ENCODE measurements around the gene TLR2.

TLR2 gene

DNA sequence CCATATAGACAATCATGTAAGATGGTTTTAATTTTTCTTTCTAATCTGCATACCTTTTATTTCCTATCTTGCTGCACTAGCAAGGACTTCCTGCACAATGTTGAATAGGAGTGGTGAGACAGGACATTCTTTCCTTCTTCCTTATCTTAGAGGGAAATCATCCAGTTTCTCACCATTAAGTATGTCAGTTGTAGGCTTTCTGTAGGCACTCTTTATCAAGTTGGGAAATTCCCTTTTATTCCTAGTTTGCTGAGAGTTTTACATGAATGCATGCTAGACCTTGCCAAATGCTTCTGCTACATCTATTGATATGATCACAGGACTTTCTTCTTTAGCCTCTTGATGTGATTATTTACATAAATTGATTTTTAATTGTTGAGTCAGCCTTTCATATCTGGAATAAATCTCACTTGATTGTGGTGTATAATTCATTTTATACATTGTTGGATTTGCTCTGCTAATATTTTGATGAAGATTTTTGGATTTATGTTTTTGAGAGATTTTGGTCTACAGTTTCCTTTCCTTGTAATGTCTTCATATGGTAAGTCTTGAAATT is 51.9 kb downstream of the TLR2 start:
- no peak for DNase-seq

GRCh38 chr4:153741541-153741940 is 57.5 kb downstream of the TLR2 start:
- DNase-seq, result no peak

DNA sequence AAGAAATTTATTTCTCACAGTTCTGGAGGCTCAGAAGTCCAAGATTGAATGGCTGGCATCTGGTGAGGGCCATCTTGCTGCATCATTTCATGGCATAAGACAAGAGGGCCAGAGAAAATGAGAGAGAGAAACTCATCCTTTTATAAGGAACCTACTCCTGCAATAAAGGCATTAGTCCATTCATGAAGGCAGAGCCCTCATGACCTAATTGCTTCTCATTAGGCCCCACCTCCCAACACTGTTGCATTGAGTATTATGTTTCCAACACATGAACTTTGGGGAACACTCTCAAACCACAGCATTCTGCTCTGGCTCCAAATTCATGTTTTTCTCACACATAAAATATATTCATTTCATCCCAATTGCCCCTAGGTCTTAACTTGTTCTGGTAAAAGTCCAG is 61.6 kb downstream of the TLR2 start:
- no peak for DNase-seq

GRCh38 chr4:153747406-153747955 is 63.4 kb downstream of the TLR2 start:
- no peak for DNase-seq

DNA sequence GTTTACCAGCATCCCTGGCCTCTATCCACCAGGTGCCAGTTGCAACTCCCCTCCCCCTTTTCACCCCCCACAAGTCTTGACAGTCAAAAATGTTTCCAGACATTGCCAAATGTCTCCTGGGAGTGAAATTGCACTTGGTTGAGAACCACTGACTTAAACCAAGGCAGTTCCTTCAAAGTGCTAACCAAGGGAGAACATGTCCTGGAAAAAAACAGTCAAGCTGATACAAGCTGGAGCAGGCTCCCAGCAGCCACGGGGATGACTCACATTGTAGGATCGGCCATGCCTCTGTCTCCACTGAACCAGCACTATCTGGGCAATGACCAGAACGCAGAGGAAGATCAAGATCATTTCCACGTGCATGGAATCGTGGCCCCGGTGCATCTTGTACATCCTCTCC is 64.3 kb downstream of the TLR2 start:
- DNase-seq, result no peak

- peak; percentile 69 to 70 for DNase-seq
Measured at GRCh38 chr4:153750197-153750817, 66.2 kb downstream of the TLR2 start.

- no peak for DNase-seq
Measured at GRCh38 chr4:153755186-153755585, 71.1 kb downstream of the TLR2 start.
